Ishikawa (cell line): ENCODE data around the gene PAGE3.

Experiments used
- CREB1 ChIP-seq: IDR thresholded peaks from 2 replicates; pipeline ENCODE4 v1.6.1; 2012; ENCODE audit warnings: low read depth
- EGR1 ChIP-seq: IDR thresholded peaks from 2 replicates; pipeline ENCODE4 v1.6.1; 2012
- EP300 ChIP-seq: IDR thresholded peaks from 2 replicates; pipeline ENCODE4 v1.6.1; 2012; ENCODE audit warnings: borderline replicate concordance
- FOXM1 ChIP-seq: IDR thresholded peaks from 2 replicates; pipeline ENCODE4 v1.6.1; 2012; ENCODE audit warnings: low read depth, borderline replicate concordance
- TCF12 ChIP-seq: IDR thresholded peaks from 2 replicates; pipeline ENCODE4 v1.6.1; 2012; ENCODE audit warnings: low read depth
- TEAD4 ChIP-seq: IDR thresholded peaks from 2 replicates; pipeline ENCODE4 v1.6.1; 2012
- YY1 ChIP-seq: IDR thresholded peaks from 2 replicates; pipeline ENCODE4 v1.6.1; 2012; ENCODE audit warnings: low read depth
- TF ChIP-seq, protein P1 (sequence below): IDR thresholded peaks from 2 replicates; pipeline ENCODE4 v1.6.1; 2012

DNA sequence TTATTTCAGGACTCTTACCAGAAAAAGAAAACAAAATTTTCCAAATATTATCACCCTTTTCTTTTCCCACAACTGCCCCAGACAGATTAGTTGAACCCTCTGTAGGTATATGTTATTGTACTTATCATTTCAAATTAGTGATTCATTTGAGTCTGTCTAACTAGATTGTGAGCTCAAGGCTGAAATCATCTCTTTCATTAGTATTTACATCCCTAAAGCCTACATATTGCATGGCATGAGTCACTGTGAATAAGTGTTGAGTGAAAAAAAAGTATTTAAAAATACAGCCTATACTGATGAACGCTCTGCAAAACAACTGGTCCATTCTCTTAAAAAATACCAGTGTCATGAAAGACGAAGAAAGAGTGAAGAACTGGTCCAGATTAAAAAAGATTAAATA lies 3.9 kb downstream of the PAGE3 start:
- TF ChIP-seq, protein P1, sequence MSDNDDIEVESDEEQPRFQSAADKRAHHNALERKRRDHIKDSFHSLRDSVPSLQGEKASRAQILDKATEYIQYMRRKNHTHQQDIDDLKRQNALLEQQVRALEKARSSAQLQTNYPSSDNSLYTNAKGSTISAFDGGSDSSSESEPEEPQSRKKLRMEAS = no peak
- TF ChIP-seq EGR1 (no peak), YY1 (no peak), FOXM1 (no peak), TCF12 (no peak), EP300 (no peak), CREB1 (no peak), TEAD4 (no peak)
